H1 (cell line): Measurements from ENCODE around the gene SHROOM2. TPM values are rescaled to one million over a fixed set of nuclear protein-coding genes. Genes with fewer than 3 reads are reported as not detected.

ENCODE experiments used
- CTCF ChIA-PET: fragments of 300-600 bp; sonication (Branson Sonifier 250); formaldehyde crosslinking; loops from one replicate; lab custom pipeline; 2021; ENCODE audit not compliant: partially characterized antibody; lab: Charles Lee
- POLR2A ChIA-PET: fragments of 300-600 bp; sonication (Branson Sonifier 250); formaldehyde crosslinking; loops from one replicate; lab custom pipeline; 2021; ENCODE audit warnings: inconsistent platforms; ENCODE audit not compliant: partially characterized antibody; lab: Charles Lee
- DNase-seq, 2 experiments: peaks; one replicate each; pipeline versions ENCODE4 v3.0.0 to v3.0.0-alpha.2; 2010 to 2022; ENCODE audit warnings: low spot score in 2 of 2, low read depth in 1 of 2, mixed read lengths in 1 of 2
- FAIRE-seq: peaks from 2 replicates; lab custom pipeline; 2011; peaks lifted over from hg19 to GRCh38; lab: Jason Lieb, UNC
- H2AFZ ChIP-seq: 2 replicates; pipeline ENCODE4 v1.8.1; 2012; ENCODE audit warnings: low read length, inconsistent platforms
- H2AK5ac ChIP-seq: 2 replicates; pipeline ENCODE4 v1.6.1; 2013; ENCODE audit warnings: low read depth, low read length
- H2BK120ac ChIP-seq: replicated peaks from 2 replicates; pipeline ENCODE3; 2013; ENCODE audit warnings: low read depth, low read length, inconsistent platforms
- H2BK12ac ChIP-seq: 2 replicates; pipeline ENCODE4 v1.6.1; 2013; ENCODE audit warnings: low read depth, low read length
- H2BK15ac ChIP-seq: 2 replicates; pipeline ENCODE4 v1.6.1; 2013; ENCODE audit warnings: low read length
- H2BK20ac ChIP-seq: 2 replicates; pipeline ENCODE4 v1.6.1; 2013; ENCODE audit warnings: low read length
- H2BK5ac ChIP-seq: 2 replicates; pipeline ENCODE4 v1.6.1; 2013; ENCODE audit warnings: low read depth, low read length
- H3K14ac ChIP-seq: 2 replicates; pipeline ENCODE4 v1.6.1; 2013; ENCODE audit warnings: inconsistent platforms; ENCODE audit not compliant: insufficient read length
- H3K18ac ChIP-seq: 2 replicates; pipeline ENCODE4 v1.6.1; 2013; ENCODE audit warnings: low read length; ENCODE audit errors: extremely low read depth
- H3K23ac ChIP-seq: 2 replicates; pipeline ENCODE4 v1.6.1; 2013; ENCODE audit warnings: inconsistent platforms; ENCODE audit not compliant: insufficient read length
- H3K23me2 ChIP-seq: 2 replicates; pipeline ENCODE4 v1.6.1; 2013; ENCODE audit warnings: low read depth, low read length
- H3K27ac ChIP-seq: 2 replicates; pipeline ENCODE4 v1.6.1; 2011; ENCODE audit warnings: low read depth, low read length, inconsistent platforms
- H3K27me3 ChIP-seq, 4 experiments: replicated peaks in 1 of 4; 1 replicate in 1 of 4; 2 replicates in 3 of 4; pipeline versions ENCODE4 v1.6.1 to v1.8.1; 2011 to 2013; ENCODE audit warnings: low read length in 3 of 4, mild to moderate bottlenecking in 3 of 4, inconsistent platforms in 2 of 4, mixed read lengths in 2 of 4, moderate library complexity in 1 of 4; ENCODE audit not compliant: control insufficient read depth in 3 of 4, insufficient read depth in 3 of 4; ENCODE audit errors: extremely low read depth in 1 of 4
- H3K36me3 ChIP-seq, 4 experiments: 2 replicates each; pipeline versions ENCODE4 v1.6.1 to v1.8.1; 2011 to 2013; ENCODE audit warnings: mild to moderate bottlenecking in 4 of 4, low read length in 3 of 4, moderate library complexity in 2 of 4, control low read depth in 1 of 4, inconsistent platforms in 1 of 4; ENCODE audit not compliant: insufficient read depth in 4 of 4, control insufficient read depth in 2 of 4
- H3K4ac ChIP-seq: replicated peaks from 2 replicates; pipeline ENCODE3; 2013; ENCODE audit warnings: low read length, low read depth, mixed read lengths, inconsistent platforms; ENCODE audit not compliant: insufficient read length
- H3K4me1 ChIP-seq, 4 experiments: replicated peaks in 1 of 4; 1 replicate in 1 of 4; 2 replicates in 3 of 4; pipeline versions ENCODE4 v1.6.1 to v1.8.1; 2011 to 2013; ENCODE audit warnings: low read length in 3 of 4, inconsistent platforms in 2 of 4, mixed read lengths in 1 of 4; ENCODE audit not compliant: insufficient read depth in 4 of 4, control insufficient read depth in 3 of 4
- H3K4me2 ChIP-seq, 2 experiments: 2 replicates each; pipeline versions ENCODE4 v1.6.1 to v1.8.1; 2011 to 2013; ENCODE audit warnings: low read depth in 2 of 2, low read length in 2 of 2, control low read depth in 1 of 2, inconsistent platforms in 1 of 2, mild to moderate bottlenecking in 1 of 2; ENCODE audit not compliant: insufficient read depth in 1 of 2
- H3K4me3 ChIP-seq, 4 experiments: fragments of 200-600, 300-600 bp in 1 of 4; sonication (generic), shearing (Covaris generic), sonication (Bioruptor Twin) in 1 of 4; 2 replicates each; pipeline versions ENCODE4 v1.5.1 to v1.8.1; 2011 to 2016; ENCODE audit warnings: low read length in 4 of 4, low read depth in 3 of 4, control low read depth in 2 of 4, inconsistent platforms in 2 of 4, mild to moderate bottlenecking in 2 of 4, mixed read lengths in 1 of 4, moderate library complexity in 1 of 4; ENCODE audit not compliant: insufficient read depth in 2 of 4; ENCODE audit errors: extremely low read depth in 1 of 4
- H3K56ac ChIP-seq: replicated peaks from 2 replicates; pipeline ENCODE3; 2013; ENCODE audit warnings: low read depth, mild to moderate bottlenecking, mixed read lengths, low read length, inconsistent platforms; ENCODE audit not compliant: insufficient read length
- H3K79me1 ChIP-seq: 2 replicates; pipeline ENCODE4 v1.6.1; 2013; ENCODE audit warnings: low read depth, low read length, control low read depth
- H3K79me2 ChIP-seq, 2 experiments: 2 replicates each; pipeline versions ENCODE4 v1.6.1 to v1.8.1; 2012 to 2013; ENCODE audit warnings: low read length in 2 of 2, mild to moderate bottlenecking in 2 of 2, inconsistent platforms in 1 of 2; ENCODE audit not compliant: insufficient read depth in 2 of 2, control insufficient read depth in 1 of 2
- H3K9ac ChIP-seq, 4 experiments: replicated peaks in 1 of 4; 1 replicate in 1 of 4; 2 replicates in 3 of 4; pipeline versions ENCODE4 v1.6.1 to v1.8.1; 2011 to 2013; ENCODE audit warnings: low read depth in 3 of 4, low read length in 3 of 4, control low read depth in 2 of 4, mild to moderate bottlenecking in 2 of 4, moderate library complexity in 2 of 4, inconsistent platforms in 1 of 4; ENCODE audit errors: extremely low read depth in 1 of 4
- H3K9me3 ChIP-seq, 2 experiments: 2 replicates each; pipeline versions ENCODE4 v1.6.1 to v1.8.1; 2012 to 2013; ENCODE audit warnings: mild to moderate bottlenecking in 2 of 2, moderate library complexity in 2 of 2, control low read depth in 1 of 2, inconsistent platforms in 1 of 2, low read depth in 1 of 2, low read length in 1 of 2, mixed read lengths in 1 of 2; ENCODE audit not compliant: insufficient read depth in 2 of 2
- H4K20me1 ChIP-seq, 2 experiments: replicated peaks in 1 of 2; 2 replicates each; pipeline versions ENCODE3 to v1.8.1; 2011 to 2013; ENCODE audit warnings: inconsistent platforms in 2 of 2, low read length in 2 of 2, mild to moderate bottlenecking in 1 of 2; ENCODE audit not compliant: insufficient read depth in 2 of 2, control insufficient read depth in 1 of 2
- H4K5ac ChIP-seq: 2 replicates; pipeline ENCODE4 v1.6.1; 2013; ENCODE audit warnings: low read length, low read depth, mixed read lengths, inconsistent platforms; ENCODE audit not compliant: insufficient read length
- H4K8ac ChIP-seq: 2 replicates; pipeline ENCODE4 v1.8.0; 2013; ENCODE audit warnings: mild to moderate bottlenecking, moderate library complexity, low read length, inconsistent platforms; ENCODE audit not compliant: insufficient read depth; ENCODE audit errors: extremely low read depth
- H4K91ac ChIP-seq: replicated peaks from 2 replicates; pipeline ENCODE3; 2013; ENCODE audit warnings: low read length, mixed read lengths, inconsistent platforms; ENCODE audit not compliant: insufficient read length
- KDM4A ChIP-seq: IDR thresholded peaks from one replicate; pipeline ENCODE4 v1.7.1; 2012; ENCODE audit warnings: low read depth, mild to moderate bottlenecking, moderate library complexity, low read length, inconsistent platforms; ENCODE audit not compliant: severe bottlenecking
- RFX5 ChIP-seq: IDR thresholded peaks from 2 replicates; pipeline ENCODE4 v1.6.1; 2011; ENCODE audit warnings: low read depth, low read length, improper control_type of control experiment, borderline replicate concordance
- WGBS, 2 experiments: shearing (Covaris generic) in 1 of 2; methylation state at CpG; one replicate each; pipeline versions ENCODE4 v1.1.6 to v1.1.7; 2013 to 2015; ENCODE audit warnings: low lambda C conversion rate in 2 of 2, mixed read lengths in 2 of 2, inconsistent platforms in 1 of 2, low coverage in 1 of 2, missing lambda C conversion rate in 1 of 2; ENCODE audit not compliant: insufficient replicate concordance in 2 of 2, insufficient coverage in 1 of 2, insufficient read length in 1 of 2; ENCODE audit errors: extremely low coverage in 1 of 2, missing lambda C conversion rate in 1 of 2; 5-methylcytosine and 5-hydroxymethylcytosine counted together
- polyA plus RNA-seq, 7 experiments: library from polyadenylated mRNA; depleted of rRNA in 3 of 7; stranded (reverse) in 5 of 7; unstranded in 2 of 7; fragments of >200 nt in 5 of 7; fragments of 200-250 nt in 2 of 7; gene quantifications; 1 replicate in 5 of 7; 2 replicates in 1 of 7; 4 replicates in 1 of 7; pipeline versions ENCODE4 v1.2.1 to v1.2.3, GENCODE V29; 2011 to 2013; ENCODE audit warnings: missing spikeins in 2 of 7, mixed read lengths in 2 of 7
- total RNA-seq: library from RNA; stranded (reverse); fragmentation: NEBNext Ultra II Directional; extraction: Animal tissue kit (Norgen Biotek cat#: 25700); gene quantifications from 2 replicates; pipeline ENCODE4 v1.2.1, GENCODE V29; 2021

The SHROOM2 gene
- total and polyA plus RNA-seq, 2 of the 8 experiments (the other 6 are each of a cell fraction or from before 2014, with no cell fraction given) = 3.4 to 14.2 TPM

DNA sequence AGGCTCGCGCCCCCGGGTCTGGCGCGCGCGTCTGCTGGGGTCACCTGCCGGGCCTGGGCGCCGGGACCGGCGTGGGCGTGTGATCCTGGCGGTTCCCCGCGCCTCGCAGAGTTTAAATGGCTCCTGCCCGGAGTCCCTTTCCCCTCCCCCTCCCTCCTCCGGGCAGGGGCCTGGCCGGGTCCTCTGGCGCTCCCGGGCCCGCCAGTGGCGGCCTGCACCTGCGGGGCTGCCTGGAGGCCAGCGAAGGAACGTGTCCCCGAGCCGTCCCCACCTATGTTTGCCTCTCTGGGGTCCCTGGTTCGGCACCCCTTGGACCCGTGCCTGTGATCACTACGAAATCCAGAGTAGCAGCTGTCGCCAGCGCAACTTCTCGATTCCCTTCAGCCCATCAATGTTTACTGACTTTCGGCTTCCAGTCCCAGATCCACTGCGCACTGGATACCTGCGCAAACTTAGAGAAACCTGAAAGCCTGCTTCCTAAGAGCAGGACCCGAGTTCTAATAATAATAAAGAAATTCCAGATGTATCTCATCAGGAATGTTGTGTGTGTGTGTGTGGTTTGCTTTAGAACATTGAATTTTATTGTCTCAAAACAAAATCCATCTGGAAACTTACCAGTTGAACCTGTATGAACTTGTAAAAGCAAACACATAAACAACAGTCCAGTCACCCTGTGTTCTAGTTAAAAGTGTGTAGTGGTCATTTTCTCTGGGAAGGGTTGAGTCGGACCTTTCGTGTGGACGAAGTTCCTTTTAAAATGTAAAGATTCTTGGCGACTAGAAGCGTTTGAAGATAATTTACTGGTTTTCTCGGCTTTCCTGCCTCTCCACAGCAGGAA, 788 bp downstream of the SHROOM2 start:
- CTCF ChIA-PET = no interaction called here

More for the DNA sequence above, 788 bp downstream of the SHROOM2 start:
- H3K27ac ChIP-seq = no peak overlapping the region
- H4K91ac ChIP-seq = no peak overlapping the region
- no peak overlapping the region for H4K5ac ChIP-seq
- TF ChIP-seq KDM4A (peak; percentile 27), RFX5 (no peak)
- peak overlapping the region; percentile 61 to 84 (median 69) for H3K4me3 ChIP-seq
- DNase-seq (no peak), FAIRE-seq (no peak)
- no peak overlapping the region for H3K14ac ChIP-seq
- no peak overlapping the region; the same call in 1 of the 2 replicates for H3K18ac ChIP-seq
- no peak overlapping the region for H2AK5ac ChIP-seq
- H3K23ac ChIP-seq = no peak overlapping the region
- no peak overlapping the region for H2BK15ac ChIP-seq
- H3K36me3 ChIP-seq = no peaks in the 10 kb centered on the region
- H3K56ac ChIP-seq = no peak overlapping the region
- no peak overlapping the region for H2BK120ac ChIP-seq
- H2BK20ac ChIP-seq = no peak overlapping the region
- H3K9ac ChIP-seq = peak overlapping the region; percentile 4 to 61 (median 35); a peak in 5 of 7 replicates
- peaks cover 0 to 60% of the 10 kb centered on the region in 2 experiments; a peak in 2 of 4 replicates for H3K79me2 ChIP-seq
- WGBS, 2 experiments = 1% methylated on average over 26 of the region's 45 CpGs; no CpG with 5 or more reads in 1 of the 2 experiments
- H2BK5ac ChIP-seq = no peak overlapping the region
- H3K79me1 ChIP-seq = no peaks in the 10 kb centered on the region; the same call in 1 of the 2 replicates
- peaks cover 8% of the 10 kb centered on the region; the same call in 1 of the 2 replicates for H3K23me2 ChIP-seq
- H4K8ac ChIP-seq = no peak overlapping the region
- no peak overlapping the region for H3K4ac ChIP-seq
- no peaks in the 10 kb centered on the region for H3K27me3 ChIP-seq
- no peak overlapping the region for H2AFZ ChIP-seq
- POLR2A ChIA-PET = interaction anchor here (0.6 to 1.0 kb wide), 3 partner anchors 9 to 57 kb away, joined by 3 to 4 read pairs (median 3); no protein-coding TSS in a partner anchor
- peaks cover 0 to 3% of the 10 kb centered on the region in 2 experiments for H4K20me1 ChIP-seq
- peak overlapping the region; percentile 84 to 92 for H3K4me2 ChIP-seq
- peaks cover 6 to 16% (median 13%) of the 10 kb centered on the region in 4 experiments; a peak in 6 of 7 replicates for H3K4me1 ChIP-seq
- H3K9me3 ChIP-seq = no peaks in the 10 kb centered on the region
- H2BK12ac ChIP-seq = no peak overlapping the region
